HEK293 (cell line): ENCODE data around the gene MAGI1.

ENCODE experiments used
- CTCF ChIA-PET: fragments of 350-600 bp; formaldehyde crosslinking; extraction: SDS; loops from one replicate; lab custom pipeline; 2021; ENCODE audit warnings: antibody characterized with exemption; lab: Yijun Ruan, JAX
- POLR2A ChIA-PET: fragments of 300-600 bp; formaldehyde crosslinking; extraction: SDS; loops from one replicate; lab custom pipeline; 2020; ENCODE audit warnings: antibody characterized with exemption, inconsistent platforms; lab: Yijun Ruan, JAX
- H3K27ac ChIP-seq: fragments of 200-500 bp; sonication (Bioruptor generic); 2 replicates; pipeline ENCODE4 v1.5.1; 2014; ENCODE audit warnings: low read depth, low read length, control low read depth, inconsistent platforms; ENCODE audit errors: extremely low read depth
- H3K36me3 ChIP-seq, 2 experiments: fragments of 200-500 bp in 1 of 2; sonication (Bioruptor generic) in 1 of 2; 1 replicate in 1 of 2; 2 replicates in 1 of 2; pipeline ENCODE4 v1.5.1; 2014 to 2017; ENCODE audit warnings: inconsistent platforms in 2 of 2, low read length in 2 of 2; ENCODE audit not compliant: control insufficient read depth in 2 of 2, insufficient read depth in 1 of 2
- H3K4me1 ChIP-seq: fragments of 200-500 bp; sonication (Bioruptor generic); 2 replicates; pipeline ENCODE4 v1.5.1; 2014; ENCODE audit warnings: mild to moderate bottlenecking, low read length, inconsistent platforms; ENCODE audit not compliant: control insufficient read depth, insufficient read depth
- H3K4me3 ChIP-seq: 2 replicates; pipeline ENCODE4 v1.5.1; 2011; ENCODE audit warnings: low read depth, mild to moderate bottlenecking, control low read depth, low read length, moderate library complexity
- H3K9me3 ChIP-seq: fragments of 200-500 bp; sonication (Bioruptor generic); 2 replicates; pipeline ENCODE4 v1.5.1; 2014; ENCODE audit warnings: low read depth, low read length, inconsistent platforms; ENCODE audit not compliant: control insufficient read depth, insufficient read depth
- ATF2 ChIP-seq: fragments of 450-650 bp; formaldehyde crosslinking; IDR thresholded peaks from 2 replicates; pipeline ENCODE4 v1.5.1; 2016; ENCODE audit warnings: missing biosample characterization, missing genetic modification characterization, low read depth
- GLI2 ChIP-seq: fragments of 450-650 bp; formaldehyde crosslinking; IDR thresholded peaks from 2 replicates; pipeline ENCODE4; 2017; ENCODE audit warnings: missing biosample characterization, missing genetic modification characterization, low read depth, borderline replicate concordance
- GLIS2 ChIP-seq: fragments of 450-650 bp; formaldehyde crosslinking; IDR thresholded peaks from 2 replicates; pipeline ENCODE4 v1.5.1; 2016; ENCODE audit warnings: missing biosample characterization, missing genetic modification characterization
- REPIN1 ChIP-seq: fragments of 450-650 bp; formaldehyde crosslinking; IDR thresholded peaks from 2 replicates; pipeline ENCODE4 v1.5.1; 2017; ENCODE audit warnings: missing biosample characterization, missing genetic modification characterization, low read depth
- SCRT2 ChIP-seq: fragments of 450-650 bp; formaldehyde crosslinking; IDR thresholded peaks from 2 replicates; pipeline ENCODE4 v1.5.1; 2016; ENCODE audit warnings: missing biosample characterization, missing genetic modification characterization
- ZBTB1 ChIP-seq: fragments of 450-650 bp; formaldehyde crosslinking; IDR thresholded peaks from 2 replicates; pipeline ENCODE4 v1.5.1; 2016; ENCODE audit warnings: missing biosample characterization, missing genetic modification characterization
- ZBTB7A ChIP-seq: fragments of 450-650 bp; formaldehyde crosslinking; IDR thresholded peaks from 2 replicates; pipeline ENCODE4 v1.5.1; 2016; ENCODE audit warnings: low read depth, missing biosample characterization, missing genetic modification characterization
- ZBTB8A ChIP-seq: fragments of 450-650 bp; formaldehyde crosslinking; IDR thresholded peaks from 2 replicates; pipeline ENCODE4 v1.5.1; 2016; ENCODE audit warnings: missing biosample characterization, missing genetic modification characterization
- ZFHX2 ChIP-seq: fragments of 450-650 bp; formaldehyde crosslinking; conservative IDR thresholded peaks from 2 replicates; pipeline ENCODE4 v1.5.1; 2016; ENCODE audit warnings: missing biosample characterization, missing genetic modification characterization
- ZFP69B ChIP-seq: fragments of 450-650 bp; formaldehyde crosslinking; IDR thresholded peaks from 2 replicates; pipeline ENCODE4 v1.5.1; 2016; ENCODE audit warnings: missing biosample characterization, missing genetic modification characterization
- ZNF274 ChIP-seq, 2 experiments: fragments of 200-500 bp in 1 of 2; fragments of 450-650 bp in 1 of 2; sonication (Bioruptor generic) in 1 of 2; formaldehyde crosslinking in 1 of 2; IDR thresholded peaks; 2 replicates each; pipeline versions ENCODE4 v1.5.1 to v1.6.1; 2014 to 2016; ENCODE audit warnings: borderline replicate concordance in 1 of 2, inconsistent platforms in 1 of 2, low read length in 1 of 2, missing biosample characterization in 1 of 2, missing genetic modification characterization in 1 of 2
- ZNF324 ChIP-seq: fragments of 450-650 bp; formaldehyde crosslinking; IDR thresholded peaks from 2 replicates; pipeline ENCODE4 v1.5.1; 2016; ENCODE audit warnings: missing biosample characterization, missing genetic modification characterization
- ZNF354C ChIP-seq: fragments of 450-650 bp; formaldehyde crosslinking; IDR thresholded peaks from 2 replicates; pipeline ENCODE4 v1.5.1; 2016; ENCODE audit warnings: missing biosample characterization, missing genetic modification characterization, low read depth, borderline replicate concordance
- ZNF37A ChIP-seq: fragments of 450-650 bp; IDR thresholded peaks from 2 replicates; pipeline ENCODE4 v1.5.1; 2018; ENCODE audit warnings: missing biosample characterization, missing genetic modification characterization
- ZNF394 ChIP-seq: fragments of 450-650 bp; formaldehyde crosslinking; IDR thresholded peaks from 2 replicates; pipeline ENCODE4 v1.5.1; 2016; ENCODE audit warnings: missing biosample characterization, missing genetic modification characterization, mild to moderate bottlenecking, moderate library complexity, borderline replicate concordance
- ZNF398 ChIP-seq: fragments of 450-650 bp; formaldehyde crosslinking; IDR thresholded peaks from 2 replicates; pipeline ENCODE4 v1.5.1; 2017; ENCODE audit warnings: missing biosample characterization, missing genetic modification characterization
- ZNF404 ChIP-seq: fragments of 450-650 bp; formaldehyde crosslinking; IDR thresholded peaks from 2 replicates; pipeline ENCODE4 v1.5.1; 2017; ENCODE audit warnings: missing biosample characterization, missing genetic modification characterization
- ZNF426 ChIP-seq: fragments of 450-650 bp; formaldehyde crosslinking; IDR thresholded peaks from 2 replicates; pipeline ENCODE4 v1.5.1; 2017; ENCODE audit warnings: missing biosample characterization, missing genetic modification characterization, mild to moderate bottlenecking, inconsistent platforms, moderate library complexity
- ZNF473 ChIP-seq: fragments of 450-650 bp; formaldehyde crosslinking; IDR thresholded peaks from 2 replicates; pipeline ENCODE4 v1.5.1; 2017; ENCODE audit warnings: missing biosample characterization, missing genetic modification characterization
- ZNF529 ChIP-seq: fragments of 450-650 bp; formaldehyde crosslinking; IDR thresholded peaks from 2 replicates; pipeline ENCODE4 v1.5.1; 2017; ENCODE audit warnings: missing genetic modification characterization, missing biosample characterization; ENCODE audit not compliant: insufficient replicate concordance
- ZNF610 ChIP-seq: fragments of 450-650 bp; formaldehyde crosslinking; IDR thresholded peaks from 2 replicates; pipeline ENCODE4 v1.5.1; 2016; ENCODE audit warnings: missing biosample characterization, missing genetic modification characterization, borderline replicate concordance
- ZNF658 ChIP-seq: fragments of 450-650 bp; formaldehyde crosslinking; IDR thresholded peaks from 2 replicates; pipeline ENCODE4; 2016; ENCODE audit warnings: missing biosample characterization, missing genetic modification characterization
- ZNF664 ChIP-seq: fragments of 450-650 bp; formaldehyde crosslinking; IDR thresholded peaks from 2 replicates; pipeline ENCODE4 v1.5.1; 2016; ENCODE audit warnings: missing biosample characterization, missing genetic modification characterization
- ZNF785 ChIP-seq: fragments of 450-650 bp; formaldehyde crosslinking; IDR thresholded peaks from 2 replicates; pipeline ENCODE4 v1.5.1; 2016; ENCODE audit warnings: missing biosample characterization, missing genetic modification characterization
- ZNF830 ChIP-seq: fragments of 450-650 bp; IDR thresholded peaks from 2 replicates; pipeline ENCODE4 v1.5.0; 2018; ENCODE audit warnings: missing biosample characterization, missing genetic modification characterization, low read depth, mild to moderate bottlenecking, moderate library complexity
- TF ChIP-seq, protein P1 (sequence below): fragments of 450-650 bp; formaldehyde crosslinking; optimal IDR thresholded peaks from 2 replicates; pipeline ENCODE3; 2016; ENCODE audit warnings: missing biosample characterization, mild to moderate bottlenecking, missing genetic modification characterization
- TF ChIP-seq, protein P2 (sequence below): fragments of 450-650 bp; formaldehyde crosslinking; IDR thresholded peaks from 2 replicates; pipeline ENCODE4 v1.5.1; 2016; ENCODE audit warnings: missing biosample characterization, missing genetic modification characterization

MAGI1 gene

GRCh38 chr3:65776494-65776893 lies 262.2 kb downstream of the MAGI1 start:
- no peaks in the 10 kb centered on the region; the same call in 1 of the 2 replicates for H3K4me1 ChIP-seq
- H3K27ac ChIP-seq, result no peak overlapping the region
- TF ChIP-seq ZNF658 (no peak), ZBTB7A (tag by site-specific recombination) (no peak), ZNF529 (tag by site-specific recombination) (no peak), ZNF354C (tag by site-specific recombination) (no peak), ZNF473 (no peak), ZFP69B (no peak), ZNF324 (no peak), ZNF394 (tag by site-specific recombination) (no peak), ZNF274 (IDR thresholded peaks at IDR 0.05; ENCODE audit: low read length) (no peak), ZNF274 (tag by site-specific recombination; IDR thresholded peaks at IDR 0.05; ENCODE audit: borderline replicate concordance) (no peak), SCRT2 (no peak), ZNF610 (tag by site-specific recombination) (no peak), ZFHX2 (tag by site-specific recombination) (no peak), ZNF830 (tag by site-specific recombination) (no peak), ZNF785 (no peak), ATF2 (tag by site-specific recombination) (no peak), ZBTB1 (tag by site-specific recombination) (no peak), ZBTB8A (tag by site-specific recombination) (no peak)
- TF ChIP-seq, protein P1, sequence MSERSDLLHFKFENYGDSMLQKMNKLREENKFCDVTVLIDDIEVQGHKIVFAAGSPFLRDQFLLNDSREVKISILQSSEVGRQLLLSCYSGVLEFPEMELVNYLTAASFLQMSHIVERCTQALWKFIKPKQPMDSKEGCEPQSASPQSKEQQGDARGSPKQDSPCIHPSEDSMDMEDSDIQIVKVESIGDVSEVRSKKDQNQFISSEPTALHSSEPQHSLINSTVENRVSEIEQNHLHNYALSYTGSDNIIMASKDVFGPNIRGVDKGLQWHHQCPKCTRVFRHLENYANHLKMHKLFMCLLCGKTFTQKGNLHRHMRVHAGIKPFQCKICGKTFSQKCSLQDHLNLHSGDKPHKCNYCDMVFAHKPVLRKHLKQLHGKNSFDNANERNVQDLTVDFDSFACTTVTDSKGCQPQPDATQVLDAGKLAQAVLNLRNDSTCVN (tag by site-specific recombination), result no peak
- no peaks in the 10 kb centered on the region for H3K36me3 ChIP-seq
- H3K4me3 ChIP-seq, result no peak overlapping the region
- ChIA-PET CTCF (interaction anchor here (0.6 to 0.7 kb wide), 3 partner anchors 12 to 48 kb away, joined by 3 to 5 read pairs (median 3); no protein-coding TSS in a partner anchor), POLR2A (no interaction called here)
- no peaks in the 10 kb centered on the region for H3K9me3 ChIP-seq

- CTCF ChIA-PET, result interaction anchor here (0.6 to 0.7 kb wide), 2 partner anchors 12 to 48 kb away, joined by 3 to 5 read pairs; no protein-coding TSS in a partner anchor
- TF ChIP-seq REPIN1 (tag by site-specific recombination), result no peak
- no peak for TF ChIP-seq ZNF664 (tag by site-specific recombination)
- no peak for TF ChIP-seq GLI2 (tag by site-specific recombination)
- no peak for TF ChIP-seq ZNF426 (tag by site-specific recombination)
- no peak for TF ChIP-seq ZNF398
- no peak for TF ChIP-seq ZNF37A (tag by site-specific recombination)
- TF ChIP-seq ZNF394 (tag by site-specific recombination), result no peak
- no peak for TF ChIP-seq GLIS2
- TF ChIP-seq ZNF404 (tag by site-specific recombination), result no peak
- TF ChIP-seq, protein P2, sequence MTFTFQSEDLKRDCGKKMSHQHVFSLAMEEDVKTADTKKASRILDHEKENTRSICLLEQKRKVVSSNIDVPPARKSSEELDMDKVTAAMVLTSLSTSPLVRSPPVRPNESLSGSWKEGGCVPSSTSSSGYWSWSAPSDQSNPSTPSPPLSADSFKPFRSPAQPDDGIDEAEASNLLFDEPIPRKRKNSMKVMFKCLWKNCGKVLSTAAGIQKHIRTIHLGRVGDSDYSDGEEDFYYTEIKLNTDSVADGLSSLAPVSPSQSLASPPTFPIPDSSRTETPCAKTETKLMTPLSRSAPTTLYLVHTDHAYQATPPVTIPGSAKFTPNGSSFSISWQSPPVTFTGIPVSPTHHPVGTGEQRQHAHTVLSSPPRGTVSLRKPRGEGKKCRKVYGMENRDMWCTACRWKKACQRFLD (tag by site-specific recombination), result no peak
These were observed 262.6 kb downstream of the MAGI1 start for GRCh38 chr3:65776081-65776480.

More at GRCh38 chr3:65776081-65776480, 262.6 kb downstream of the MAGI1 start:
- POLR2A ChIA-PET, result no interaction called here
- Histone ChIP-seq H3K36me3 (no peaks in the 10 kb centered on the region), H3K27ac (no peak overlapping the region), H3K4me3 (no peak overlapping the region), H3K9me3 (no peaks in the 10 kb centered on the region), H3K4me1 (no peaks in the 10 kb centered on the region; the same call in 1 of the 2 replicates)
